ENCODE data around the gene MACF1.
"Not testable (repeated sequence)": the region's sequence is repeated elsewhere in the genome, so short reads cannot be mapped to it uniquely, and the experiment has no call there.

MACF1 gene

GRCh38 chr1:39466413-39467107, 262.1 kb downstream of the MACF1 start:
- no peak for DNase-seq (ENCODE audit: low read depth)

- DNase-seq (ENCODE audit: low read depth) = not testable (repeated sequence)
These were observed 262.7 kb downstream of the MACF1 start for GRCh38 chr1:39467108-39467720.

- DNase-seq (ENCODE audit: low read depth) = no peak
These were observed 264.7 kb downstream of the MACF1 start for GRCh38 chr1:39469150-39469549.

- no peak for DNase-seq (ENCODE audit: low read depth)
These were observed 265.5 kb downstream of the MACF1 start for GRCh38 chr1:39470040-39470439.

GRCh38 chr1:39472826-39473225, 268.3 kb downstream of the MACF1 start:
- DNase-seq (ENCODE audit: low read depth) = no peak

- no peak for DNase-seq (ENCODE audit: low read depth)
These were observed 268.8 kb downstream of the MACF1 start for GRCh38 chr1:39473324-39473723.

GRCh38 chr1:39474810-39475209, 270.3 kb downstream of the MACF1 start:
- no peak for DNase-seq (ENCODE audit: low read depth)

- not testable (repeated sequence) for DNase-seq (ENCODE audit: low read depth)
These were observed 271.1 kb downstream of the MACF1 start for GRCh38 chr1:39475551-39475950.

- no peak for DNase-seq (ENCODE audit: low read depth)
These were observed 273.8 kb downstream of the MACF1 start for GRCh38 chr1:39478126-39478915.

GRCh38 chr1:39481289-39481688, 276.8 kb downstream of the MACF1 start:
- no peak for DNase-seq (ENCODE audit: low read depth)

GRCh38 chr1:39483276-39483675, 278.8 kb downstream of the MACF1 start:
- DNase-seq (ENCODE audit: low read depth) = no peak

- DNase-seq (ENCODE audit: low read depth) = no peak
These were observed 280.1 kb downstream of the MACF1 start for GRCh38 chr1:39484564-39484963.

- no peak for DNase-seq (ENCODE audit: low read depth)
These were observed 280.7 kb downstream of the MACF1 start for GRCh38 chr1:39485046-39485803.

GRCh38 chr1:39488012-39488545, 283.6 kb downstream of the MACF1 start:
- no peak for DNase-seq (ENCODE audit: low read depth)

- no peak for DNase-seq (ENCODE audit: low read depth)
These were observed 284.5 kb downstream of the MACF1 start for GRCh38 chr1:39488793-39489566.

- DNase-seq (ENCODE audit: low read depth) = no peak
These were observed 285.2 kb downstream of the MACF1 start for GRCh38 chr1:39489567-39490239.

- DNase-seq (ENCODE audit: low read depth) = peak; percentile 16
These were observed 286.2 kb downstream of the MACF1 start for GRCh38 chr1:39490596-39491145.

GRCh38 chr1:39491146-39491921, 286.8 kb downstream of the MACF1 start, which contains the start of gene BMP8A:
TSS of gene BMP8A (plus strand) at chr1:39491636. CDS start at chr1:39491992, 356 bp downstream.
- DNase-seq (ENCODE audit: low read depth) = peak; percentile 67

All from activated T-helper 9 cell treated with anti-CD3 and anti-CD28 coated beads, Interleukin-2, amount 50 U/mL, for 16 hours (primary cell).